Measurements from ENCODE around the gene RPS6KA1.
"Not testable (repeated sequence)": the region's sequence is repeated elsewhere in the genome, so short reads cannot be mapped to it uniquely, and the experiment has no call there.

The RPS6KA1 gene

GRCh38 chr1:26585471-26585870, 55.9 kb downstream of the RPS6KA1 start:
- H3K4me3 ChIP-seq (ENCODE audit: low read length): no peak overlapping the region
- no peaks in the 10 kb centered on the region for H3K9me3 ChIP-seq (ENCODE audit: control insufficient read depth, insufficient read depth, low read length)

GRCh38 chr1:26593385-26593784, 63.8 kb downstream of the RPS6KA1 start:
- DNase-seq (ENCODE audit: low read depth, low spot score): no peak
- WGBS (ENCODE audit: insufficient coverage, insufficient read length): no CpG with 5 or more reads among the region's 5 CpGs
- Histone ChIP-seq H3K9me3 (ENCODE audit: control insufficient read depth, insufficient read depth, low read length) (no peaks in the 10 kb centered on the region), H3K36me3 (ENCODE audit: control insufficient read depth, insufficient read depth, low read length) (no peaks in the 10 kb centered on the region), H3K4me3 (ENCODE audit: low read length) (no peak overlapping the region), H3K27me3 (ENCODE audit: control insufficient read depth, insufficient read depth, low read length) (no peaks in the 10 kb centered on the region), H3K27ac (ENCODE audit: low read length) (no peak overlapping the region), H3K4me1 (ENCODE audit: control insufficient read depth, insufficient read depth, low read length) (no peaks in the 10 kb centered on the region)

More at GRCh38 chr1:26585471-26585870, 55.9 kb downstream of the RPS6KA1 start:
- no peaks in the 10 kb centered on the region for H3K27me3 ChIP-seq (ENCODE audit: control insufficient read depth, insufficient read depth, low read length)
- H3K27ac ChIP-seq (ENCODE audit: low read length): no peak overlapping the region
- no CpG with 5 or more reads among the region's 6 CpGs for WGBS (ENCODE audit: insufficient coverage, insufficient read length)
- DNase-seq (ENCODE audit: low read depth, low spot score): no peak
- no peaks in the 10 kb centered on the region for H3K36me3 ChIP-seq (ENCODE audit: control insufficient read depth, insufficient read depth, low read length)
- H3K4me1 ChIP-seq (ENCODE audit: control insufficient read depth, insufficient read depth, low read length): no peaks in the 10 kb centered on the region

GRCh38 chr1:26594593-26594992, 65.0 kb downstream of the RPS6KA1 start:
- not testable (repeated sequence) for H3K27ac ChIP-seq (ENCODE audit: low read length); H3K36me3 ChIP-seq (ENCODE audit: control insufficient read depth, insufficient read depth, low read length); H3K4me1 ChIP-seq (ENCODE audit: control insufficient read depth, insufficient read depth, low read length); DNase-seq (ENCODE audit: low read depth, low spot score); H3K4me3 ChIP-seq (ENCODE audit: low read length); H3K9me3 ChIP-seq (ENCODE audit: control insufficient read depth, insufficient read depth, low read length); H3K27me3 ChIP-seq (ENCODE audit: control insufficient read depth, insufficient read depth, low read length)
- WGBS (ENCODE audit: insufficient coverage, insufficient read length): no CpG with 5 or more reads among the region's 6 CpGs

GRCh38 chr1:26597629-26598039, 68.1 kb downstream of the RPS6KA1 start:
- no peak overlapping the region for H3K4me3 ChIP-seq (ENCODE audit: low read length)
- no peaks in the 10 kb centered on the region for H3K9me3 ChIP-seq (ENCODE audit: control insufficient read depth, insufficient read depth, low read length)
- H3K27me3 ChIP-seq (ENCODE audit: control insufficient read depth, insufficient read depth, low read length): no peaks in the 10 kb centered on the region
- WGBS (ENCODE audit: insufficient coverage, insufficient read length): no CpG with 5 or more reads among the region's 2 CpGs
- H3K4me1 ChIP-seq (ENCODE audit: control insufficient read depth, insufficient read depth, low read length): no peaks in the 10 kb centered on the region
- H3K27ac ChIP-seq (ENCODE audit: low read length): no peak overlapping the region
- no peak for DNase-seq (ENCODE audit: low read depth, low spot score)
- no peaks in the 10 kb centered on the region for H3K36me3 ChIP-seq (ENCODE audit: control insufficient read depth, insufficient read depth, low read length)

- no peak overlapping the region for H3K4me3 ChIP-seq (ENCODE audit: low read length)
- H3K4me1 ChIP-seq (ENCODE audit: control insufficient read depth, insufficient read depth, low read length): no peaks in the 10 kb centered on the region
- no CpG with 5 or more reads among the region's 3 CpGs for WGBS (ENCODE audit: insufficient coverage, insufficient read length)
- no peak overlapping the region for H3K27ac ChIP-seq (ENCODE audit: low read length)
- H3K36me3 ChIP-seq (ENCODE audit: control insufficient read depth, insufficient read depth, low read length): no peaks in the 10 kb centered on the region
- H3K27me3 ChIP-seq (ENCODE audit: control insufficient read depth, insufficient read depth, low read length): no peaks in the 10 kb centered on the region
- no peak for DNase-seq (ENCODE audit: low read depth, low spot score)
- no peaks in the 10 kb centered on the region for H3K9me3 ChIP-seq (ENCODE audit: control insufficient read depth, insufficient read depth, low read length)
Observed at GRCh38 chr1:26598890-26599289, 69.3 kb downstream of the RPS6KA1 start.

GRCh38 chr1:26602378-26602959, 72.9 kb downstream of the RPS6KA1 start:
- H3K36me3 ChIP-seq (ENCODE audit: control insufficient read depth, insufficient read depth, low read length): no peaks in the 10 kb centered on the region
- no peak for DNase-seq (ENCODE audit: low read depth, low spot score)
- no peak overlapping the region for H3K4me3 ChIP-seq (ENCODE audit: low read length)
- no peaks in the 10 kb centered on the region for H3K4me1 ChIP-seq (ENCODE audit: control insufficient read depth, insufficient read depth, low read length)
- no peak overlapping the region for H3K27ac ChIP-seq (ENCODE audit: low read length)
- WGBS (ENCODE audit: insufficient coverage, insufficient read length): no CpG with 5 or more reads among the region's 2 CpGs
- no peaks in the 10 kb centered on the region for H3K27me3 ChIP-seq (ENCODE audit: control insufficient read depth, insufficient read depth, low read length)
- H3K9me3 ChIP-seq (ENCODE audit: control insufficient read depth, insufficient read depth, low read length): no peaks in the 10 kb centered on the region

- no CpG with 5 or more reads among the region's 4 CpGs for WGBS (ENCODE audit: insufficient coverage, insufficient read length)
- Histone ChIP-seq H3K9me3 (ENCODE audit: control insufficient read depth, insufficient read depth, low read length) (no peaks in the 10 kb centered on the region), H3K4me1 (ENCODE audit: control insufficient read depth, insufficient read depth, low read length) (no peaks in the 10 kb centered on the region), H3K4me3 (ENCODE audit: low read length) (no peak overlapping the region), H3K36me3 (ENCODE audit: control insufficient read depth, insufficient read depth, low read length) (no peaks in the 10 kb centered on the region), H3K27me3 (ENCODE audit: control insufficient read depth, insufficient read depth, low read length) (no peaks in the 10 kb centered on the region), H3K27ac (ENCODE audit: low read length) (no peak overlapping the region)
- DNase-seq (ENCODE audit: low read depth, low spot score): no peak
Observed at GRCh38 chr1:26603856-26604255, 74.3 kb downstream of the RPS6KA1 start.

GRCh38 chr1:26607186-26607585, 77.6 kb downstream of the RPS6KA1 start:
- no CpG with 5 or more reads among the region's 3 CpGs for WGBS (ENCODE audit: insufficient coverage, insufficient read length)
- Histone ChIP-seq H3K27ac (ENCODE audit: low read length) (no peak overlapping the region), H3K27me3 (ENCODE audit: control insufficient read depth, insufficient read depth, low read length) (no peaks in the 10 kb centered on the region), H3K36me3 (ENCODE audit: control insufficient read depth, insufficient read depth, low read length) (no peaks in the 10 kb centered on the region), H3K4me1 (ENCODE audit: control insufficient read depth, insufficient read depth, low read length) (no peaks in the 10 kb centered on the region), H3K4me3 (ENCODE audit: low read length) (no peak overlapping the region), H3K9me3 (ENCODE audit: control insufficient read depth, insufficient read depth, low read length) (no peaks in the 10 kb centered on the region)
- no peak for DNase-seq (ENCODE audit: low read depth, low spot score)

GRCh38 chr1:26608895-26609294, 79.3 kb downstream of the RPS6KA1 start:
- no peak for DNase-seq (ENCODE audit: low read depth, low spot score)
- H3K27ac ChIP-seq (ENCODE audit: low read length): no peak overlapping the region
- no peaks in the 10 kb centered on the region for H3K36me3 ChIP-seq (ENCODE audit: control insufficient read depth, insufficient read depth, low read length)
- no peaks in the 10 kb centered on the region for H3K9me3 ChIP-seq (ENCODE audit: control insufficient read depth, insufficient read depth, low read length)
- no peak overlapping the region for H3K4me3 ChIP-seq (ENCODE audit: low read length)
- WGBS (ENCODE audit: insufficient coverage, insufficient read length): no CpG with 5 or more reads among the region's 4 CpGs
- no peaks in the 10 kb centered on the region for H3K4me1 ChIP-seq (ENCODE audit: control insufficient read depth, insufficient read depth, low read length)
- no peaks in the 10 kb centered on the region for H3K27me3 ChIP-seq (ENCODE audit: control insufficient read depth, insufficient read depth, low read length)

GRCh38 chr1:26610781-26611180, 81.2 kb downstream of the RPS6KA1 start:
- H3K9me3 ChIP-seq (ENCODE audit: control insufficient read depth, insufficient read depth, low read length): no peaks in the 10 kb centered on the region
- H3K27ac ChIP-seq (ENCODE audit: low read length): no peak overlapping the region
- no peak for DNase-seq (ENCODE audit: low read depth, low spot score)
- H3K27me3 ChIP-seq (ENCODE audit: control insufficient read depth, insufficient read depth, low read length): no peaks in the 10 kb centered on the region
- no peak overlapping the region for H3K4me3 ChIP-seq (ENCODE audit: low read length)
- no peaks in the 10 kb centered on the region for H3K4me1 ChIP-seq (ENCODE audit: control insufficient read depth, insufficient read depth, low read length)
- H3K36me3 ChIP-seq (ENCODE audit: control insufficient read depth, insufficient read depth, low read length): no peaks in the 10 kb centered on the region
- WGBS (ENCODE audit: insufficient coverage, insufficient read length): no CpG with 5 or more reads among the region's 2 CpGs

- H3K4me1 ChIP-seq (ENCODE audit: control insufficient read depth, insufficient read depth, low read length); DNase-seq (ENCODE audit: low read depth, low spot score); H3K9me3 ChIP-seq (ENCODE audit: control insufficient read depth, insufficient read depth, low read length); H3K27me3 ChIP-seq (ENCODE audit: control insufficient read depth, insufficient read depth, low read length); H3K36me3 ChIP-seq (ENCODE audit: control insufficient read depth, insufficient read depth, low read length); H3K4me3 ChIP-seq (ENCODE audit: low read length); H3K27ac ChIP-seq (ENCODE audit: low read length): not testable (repeated sequence)
- no CpG with 5 or more reads among the region's 4 CpGs for WGBS (ENCODE audit: insufficient coverage, insufficient read length)
Observed at GRCh38 chr1:26612627-26613026, 83.1 kb downstream of the RPS6KA1 start.
